ENCODE data around the gene C1QB.
A peak's percentile ranks its signal among the peaks of the same experiment; 100 is the strongest.

The C1QB gene

DNA sequence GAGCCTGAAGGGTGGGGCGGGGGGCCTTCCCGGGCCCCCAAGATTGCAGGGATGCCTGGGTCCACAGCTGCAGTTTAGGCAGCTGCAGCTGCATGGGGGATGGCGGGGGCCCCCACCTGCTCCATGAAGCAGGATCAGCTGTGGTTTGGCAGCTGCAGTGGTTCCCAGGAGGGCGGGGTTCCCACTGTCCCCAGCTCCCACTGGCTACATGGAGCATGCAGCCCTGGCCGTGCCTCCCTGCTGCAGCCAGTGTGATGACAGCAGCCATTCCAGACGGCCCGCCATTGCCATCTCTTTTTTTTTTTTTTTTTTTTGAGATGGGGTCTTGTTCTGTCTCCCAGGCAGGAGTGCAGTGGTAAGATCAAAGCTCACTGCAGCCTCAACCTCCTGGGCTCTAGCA lies 17.6 kb upstream of the C1QB start:
- DNase-seq: no peak

DNA sequence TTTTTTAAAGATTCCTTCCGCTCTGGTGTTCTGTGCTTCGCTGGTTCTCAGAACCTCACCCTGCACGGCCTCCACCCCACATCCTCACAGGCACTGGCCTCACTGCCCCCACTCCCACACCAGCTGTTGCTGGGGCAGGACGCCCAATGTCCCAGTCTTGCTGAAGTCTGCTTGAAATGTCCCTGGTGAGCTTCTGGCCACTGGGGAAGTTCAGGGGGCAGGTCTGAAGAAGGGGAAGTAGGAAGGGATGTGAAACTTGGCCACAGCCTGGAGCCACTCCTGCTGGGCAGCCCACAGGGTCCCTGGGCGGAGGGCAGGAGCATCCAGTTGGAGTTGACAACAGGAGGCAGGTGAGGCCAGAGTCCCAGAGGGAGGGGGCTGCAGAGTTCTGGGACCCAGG lies 16.7 kb upstream of the C1QB start, which contains the start of gene C1QA:
TSS of gene C1QA (plus strand) at position 276 of the 400 bp plus-strand sequence. CDS start 989 bp downstream, outside the sequence.
- DNase-seq: no peak

DNA sequence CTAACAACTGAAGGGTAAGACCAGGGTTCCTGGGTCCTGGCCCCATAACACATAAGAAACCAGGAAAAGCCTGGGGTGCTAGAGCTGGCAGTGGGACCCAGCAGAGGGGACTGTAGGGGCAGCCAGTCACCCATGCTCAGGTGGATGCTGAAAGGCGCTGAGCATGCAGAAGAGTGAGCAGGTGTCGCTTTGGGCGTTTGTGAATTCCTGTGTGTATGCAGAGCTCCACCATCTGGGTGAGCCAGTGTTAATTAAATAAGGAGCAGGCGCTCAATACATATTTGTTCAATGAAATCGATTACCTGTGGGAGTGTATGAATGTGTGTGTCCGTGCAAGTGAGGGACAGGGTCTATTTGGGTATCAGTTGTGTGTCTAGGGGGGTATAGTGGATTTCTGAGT lies 16.1 kb upstream of the C1QB start:
- no peak for DNase-seq

DNA sequence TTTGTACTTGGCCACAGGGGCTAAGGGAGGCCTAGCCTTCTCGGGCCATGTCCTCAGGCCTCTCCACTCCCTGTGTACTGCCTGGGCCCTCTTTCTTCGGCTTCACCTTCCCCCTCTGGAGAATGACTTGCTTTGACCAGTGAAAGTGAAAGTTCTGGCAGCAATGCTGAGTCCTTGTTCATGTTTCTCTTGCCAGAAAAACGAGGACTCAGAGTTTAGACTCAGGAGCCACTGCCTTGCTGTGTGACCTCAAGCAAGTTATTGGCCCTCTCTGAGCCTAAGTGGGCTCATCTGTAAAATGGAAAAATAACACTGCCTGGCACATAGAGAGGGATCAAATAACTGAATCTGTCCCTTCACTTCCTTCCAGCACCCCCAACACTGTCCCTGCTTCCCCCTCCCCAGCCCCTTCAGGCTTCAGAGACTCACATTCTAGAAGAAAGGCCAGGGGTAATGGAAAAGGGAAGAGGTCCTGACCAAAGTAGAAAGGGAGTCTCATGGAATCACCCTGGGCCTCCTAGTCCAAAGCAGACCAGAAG lies 15.1 kb upstream of the C1QB start:
- no peak for DNase-seq

DNA sequence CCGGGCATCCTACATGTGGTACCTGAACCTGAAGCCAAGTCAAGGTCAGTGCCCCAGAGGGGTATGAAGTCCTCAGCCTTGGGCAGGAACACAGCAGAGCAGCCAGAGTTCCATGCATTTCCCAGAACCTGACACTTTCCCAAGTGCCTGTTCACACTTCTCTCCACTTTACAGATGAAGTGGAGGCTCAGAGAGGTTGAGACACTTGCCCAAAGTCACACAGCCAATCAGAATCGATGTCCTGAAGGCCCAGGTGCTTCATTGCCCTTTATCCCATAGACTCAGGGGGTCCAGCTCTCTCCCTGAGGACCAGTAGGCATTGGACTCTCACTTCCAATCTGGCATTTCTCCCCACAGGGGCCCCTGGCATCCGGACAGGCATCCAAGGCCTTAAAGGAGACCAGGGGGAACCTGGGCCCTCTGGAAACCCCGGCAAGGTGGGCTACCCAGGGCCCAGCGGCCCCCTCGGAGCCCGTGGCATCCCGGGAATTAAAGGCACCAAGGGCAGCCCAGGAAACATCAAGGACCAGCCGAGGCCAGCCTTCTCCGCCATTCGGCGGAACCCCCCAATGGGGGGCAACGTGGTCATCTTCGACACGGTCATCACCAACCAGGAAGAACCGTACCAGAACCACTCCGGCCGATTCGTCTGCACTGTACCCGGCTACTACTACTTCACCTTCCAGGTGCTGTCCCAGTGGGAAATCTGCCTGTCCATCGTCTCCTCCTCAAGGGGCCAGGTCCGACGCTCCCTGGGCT lies 14.4 kb upstream of the C1QB start:
- DNase-seq: no peak

GRCh38 chr1:22639286-22639685 lies 13.8 kb upstream of the C1QB start:
- no peak for DNase-seq

GRCh38 chr1:22641247-22641646 lies 11.8 kb upstream of the C1QB start:
- no peak for DNase-seq

DNA sequence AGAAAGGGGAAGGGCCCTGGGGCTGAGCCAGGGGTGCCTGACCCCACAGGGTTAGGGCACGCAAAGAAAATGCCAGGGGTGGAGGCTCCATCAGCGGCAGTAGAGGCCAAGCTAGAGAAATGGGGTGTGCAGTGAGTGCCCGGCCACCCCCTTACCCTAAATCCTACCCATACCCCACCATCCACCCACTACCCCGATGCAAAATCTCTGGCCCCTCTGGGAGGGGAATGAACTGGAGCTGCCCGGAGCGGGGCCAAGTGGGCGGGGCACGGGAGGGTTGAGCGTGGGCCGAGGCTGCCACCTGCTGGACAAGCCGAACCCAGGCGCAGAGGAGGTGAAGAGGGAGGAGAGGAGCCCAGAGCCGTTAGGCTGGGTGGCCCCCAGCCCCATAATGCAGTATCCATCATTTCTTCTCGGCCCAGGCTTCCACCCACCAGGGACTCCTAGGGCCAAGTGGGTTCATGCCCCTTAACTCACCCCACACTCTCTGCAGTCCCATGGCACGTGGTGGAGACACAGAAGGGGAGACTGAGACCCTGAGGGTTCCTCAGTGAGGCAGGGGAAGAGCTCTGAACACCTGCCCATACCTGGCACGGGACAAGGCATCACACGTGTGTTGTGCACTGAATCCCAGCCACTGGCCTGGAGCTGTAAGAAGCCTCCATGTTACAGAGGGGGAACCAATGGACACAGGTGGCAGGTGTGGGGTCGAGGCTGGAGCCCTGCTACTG lies 11.0 kb upstream of the C1QB start:
- DNase-seq: peak; percentile 87

DNA sequence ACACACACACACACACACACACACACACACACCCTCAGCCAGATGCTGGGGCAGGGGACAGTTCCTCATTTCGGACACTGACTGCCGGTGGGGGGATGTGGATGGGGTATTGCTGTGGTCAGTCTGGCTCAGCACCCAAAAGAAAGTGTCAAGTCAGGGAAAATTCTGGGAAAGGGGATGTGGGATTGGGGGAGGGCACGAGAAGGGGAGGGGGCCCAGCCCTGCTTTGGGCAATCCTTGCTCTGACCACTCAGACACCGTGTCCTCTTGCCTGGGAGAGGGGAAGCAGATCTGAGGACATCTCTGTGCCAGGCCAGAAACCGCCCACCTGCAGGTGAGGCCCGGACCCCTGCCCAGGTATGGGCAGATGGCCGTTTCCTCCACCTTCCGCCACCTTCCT lies 9.7 kb upstream of the C1QB start, which contains the start of gene C1QC:
TSS of gene C1QC (plus strand) at position 253 of the 400 bp plus-strand sequence. CDS start 391 bp downstream, outside the sequence.
- no peak for DNase-seq

- no peak for DNase-seq
Observed at GRCh38 chr1:22643928-22644327, 9.1 kb upstream of the C1QB start.

GRCh38 chr1:22645931-22646330 lies 7.1 kb upstream of the C1QB start:
- DNase-seq: no peak

DNA sequence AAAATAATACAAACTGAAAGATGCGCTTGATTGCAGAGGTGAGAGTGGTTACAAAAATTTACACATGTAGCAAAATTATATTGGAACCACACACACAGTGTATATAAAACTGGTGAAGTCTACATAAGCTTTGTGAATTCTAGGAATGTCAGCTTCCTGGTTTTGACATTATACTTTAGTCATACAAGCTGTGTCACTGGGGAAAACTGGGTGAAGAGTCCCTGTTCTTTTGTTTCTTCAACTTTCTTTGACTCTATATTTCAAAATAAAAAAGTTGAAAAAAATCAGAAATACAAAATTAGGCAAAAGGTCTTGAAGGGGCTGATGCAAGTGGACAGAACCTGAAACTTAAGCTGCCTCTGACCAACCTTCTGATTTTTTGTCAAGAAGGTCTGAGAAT lies 6.7 kb upstream of the C1QB start:
- no peak for DNase-seq

GRCh38 chr1:22650089-22650693 lies 2.8 kb upstream of the C1QB start:
- DNase-seq: no peak

- DNase-seq: no peak
Observed at GRCh38 chr1:22651941-22652856, 837 bp upstream of the C1QB start.

- DNase-seq: no peak
Observed at GRCh38 chr1:22654692-22655091, 1.7 kb downstream of the C1QB start.

- no peak for DNase-seq
Observed at GRCh38 chr1:22658385-22659163, 5.5 kb downstream of the C1QB start.

GRCh38 chr1:22660716-22661241 lies 7.7 kb downstream of the C1QB start:
- DNase-seq: no peak

- no peak for DNase-seq
Observed at GRCh38 chr1:22661880-22662279, 8.8 kb downstream of the C1QB start.

- DNase-seq: no peak
Observed at GRCh38 chr1:22662318-22662717, 9.3 kb downstream of the C1QB start.

DNA sequence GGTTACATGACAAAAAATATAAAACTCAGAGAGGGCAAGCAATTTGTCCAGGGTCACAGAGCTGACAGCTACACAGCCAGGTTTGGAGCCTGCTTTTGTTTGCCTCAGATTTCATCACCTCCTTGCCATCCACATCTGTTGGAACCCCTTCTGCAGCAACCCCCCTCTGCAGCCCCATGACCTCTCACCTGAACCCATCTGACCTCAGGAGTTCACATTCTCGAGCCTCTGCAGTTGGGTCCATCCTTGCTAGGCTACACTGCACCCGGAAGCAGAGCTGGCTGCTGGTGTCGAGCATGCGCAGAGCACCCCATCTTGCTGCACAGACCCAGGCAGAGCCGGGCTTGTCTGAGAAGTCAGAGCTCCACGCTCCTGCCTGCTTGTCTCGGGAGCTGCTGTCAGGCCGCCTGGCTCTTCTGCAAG lies 10.0 kb downstream of the C1QB start:
- no peak for DNase-seq

- no peak for DNase-seq
Observed at GRCh38 chr1:22665752-22666151, 12.7 kb downstream of the C1QB start.

All from activated effector memory CD4-positive, alpha-beta T cell treated with anti-CD3 and anti-CD28 coated beads, Interleukin-2, amount 50 U/mL, for 16 hours (primary cell).